NOMO-1 treated with dmso at 0.1 percent for 144 hours (cell line): ENCODE data around the gene TCF4.
A peak's percentile ranks its signal among the peaks of the same experiment; 100 is the strongest.

Experiments
- DNase-seq: peaks from one replicate; lab custom pipeline; 2025; ENCODE audit not compliant: unreplicated experiment; lab: John Stamatoyannopoulos, UW

The TCF4 gene

GRCh38 chr18:55356815-55357214 lies 231.2 kb downstream of the TCF4 start:
- no peak for DNase-seq

DNA sequence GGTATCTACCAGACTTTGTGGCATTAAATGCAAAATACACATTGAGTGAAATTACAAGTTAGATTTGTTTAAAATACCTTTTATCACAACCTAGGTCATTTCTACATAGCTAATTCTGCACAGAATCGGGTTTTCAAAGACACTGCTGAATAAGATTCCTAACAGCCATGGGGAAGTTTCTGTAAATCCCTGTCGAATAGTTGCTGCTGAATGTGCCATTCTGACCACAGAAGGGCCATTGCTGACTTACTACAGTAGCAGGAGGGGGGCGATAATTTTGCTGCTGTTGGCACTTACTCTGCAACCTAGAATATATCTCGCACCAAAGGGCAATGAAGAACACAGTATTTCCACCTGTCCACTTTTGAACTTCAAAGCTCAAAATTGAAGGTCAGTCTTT lies 232.8 kb downstream of the TCF4 start:
- DNase-seq = no peak

DNA sequence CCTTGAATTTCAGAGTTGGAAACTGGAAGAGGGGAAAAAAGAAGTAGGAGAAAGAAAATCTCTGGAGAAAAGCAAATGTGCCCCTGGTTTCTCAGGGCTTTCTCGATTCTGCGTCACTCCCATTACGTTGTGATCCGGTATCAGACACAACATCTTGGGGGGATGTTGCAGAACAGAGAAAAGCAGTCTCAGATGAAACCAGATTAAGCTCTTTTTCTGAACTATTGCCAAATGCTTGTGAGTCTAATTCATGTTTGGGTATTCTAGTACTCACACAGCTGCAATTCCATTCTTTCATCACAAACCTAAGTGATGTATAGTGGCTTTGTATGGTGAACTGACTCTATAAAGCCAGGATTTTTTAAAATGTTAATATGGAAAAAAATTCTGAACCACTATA lies 233.2 kb downstream of the TCF4 start:
- no peak for DNase-seq

DNA sequence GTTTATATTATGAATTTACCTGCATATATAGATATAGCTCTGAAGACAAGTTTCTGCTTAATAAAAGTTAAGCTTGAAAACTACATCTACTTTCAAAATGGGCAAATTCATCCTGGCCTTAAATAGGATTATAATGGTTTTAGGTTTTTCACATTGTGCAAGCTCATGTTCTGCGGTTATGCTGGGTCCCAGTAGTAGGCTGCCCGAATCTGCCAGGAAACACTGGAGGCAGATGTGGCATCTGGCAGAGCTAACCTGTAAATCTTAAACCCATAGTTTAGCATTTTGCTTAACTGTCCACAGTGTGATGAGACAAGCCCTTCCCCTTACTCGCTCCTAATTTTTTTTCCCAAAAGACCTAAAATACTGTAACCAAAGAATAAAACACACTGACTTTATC lies 234.2 kb downstream of the TCF4 start:
- DNase-seq = no peak

DNA sequence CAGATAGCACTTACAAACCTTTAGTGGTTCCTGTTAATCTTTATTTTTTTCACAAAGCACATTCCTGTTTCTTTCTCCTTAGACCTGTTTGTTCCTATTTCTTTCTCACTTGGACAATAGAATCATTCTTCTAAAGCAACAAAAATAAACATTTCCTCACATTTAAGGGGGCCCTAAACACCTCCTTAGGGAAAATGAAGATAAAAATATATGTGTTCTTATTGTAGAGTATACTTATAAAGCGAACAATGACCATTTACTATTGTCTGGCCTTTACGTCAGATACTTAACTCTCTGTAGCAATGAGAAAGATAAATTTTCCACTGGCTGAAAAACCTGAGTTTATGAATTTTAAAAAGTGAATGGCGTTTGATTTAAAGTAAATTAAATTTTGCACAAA lies 234.6 kb downstream of the TCF4 start:
- no peak for DNase-seq

DNA sequence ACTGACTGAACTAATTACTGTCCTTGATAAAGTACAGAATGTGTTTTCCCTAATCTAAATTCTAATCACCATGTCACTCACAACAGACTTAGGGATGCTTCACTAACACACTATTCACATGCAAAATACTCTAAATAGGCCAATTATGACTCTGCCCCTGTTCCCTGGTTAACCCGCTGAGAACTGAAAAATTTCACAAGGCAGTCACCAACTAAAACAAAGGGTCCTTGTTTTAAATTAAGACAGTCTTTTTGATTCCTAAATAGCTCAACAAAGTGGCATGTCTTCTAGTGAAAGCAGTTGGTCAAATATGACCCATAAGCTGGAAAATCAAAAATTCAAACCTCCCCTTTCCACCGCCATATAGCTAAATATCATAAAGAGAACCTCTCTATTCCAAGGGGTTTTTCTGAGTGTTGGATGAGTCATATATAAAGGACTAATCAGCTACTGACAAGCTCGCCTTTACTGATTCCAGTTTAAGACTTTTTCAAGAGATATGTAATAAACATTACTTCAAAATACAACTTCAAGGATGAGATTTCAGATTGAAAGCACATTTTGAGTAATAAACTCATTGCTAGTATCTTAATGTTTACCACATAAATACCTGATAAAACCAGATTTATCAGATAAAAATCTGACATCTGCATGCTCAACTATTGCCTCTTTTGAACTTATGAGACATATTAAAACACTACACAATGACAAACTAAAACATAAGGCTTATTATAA lies 235.8 kb downstream of the TCF4 start:
- DNase-seq = no peak

GRCh38 chr18:55351241-55351691 lies 236.7 kb downstream of the TCF4 start:
- DNase-seq = no peak

DNA sequence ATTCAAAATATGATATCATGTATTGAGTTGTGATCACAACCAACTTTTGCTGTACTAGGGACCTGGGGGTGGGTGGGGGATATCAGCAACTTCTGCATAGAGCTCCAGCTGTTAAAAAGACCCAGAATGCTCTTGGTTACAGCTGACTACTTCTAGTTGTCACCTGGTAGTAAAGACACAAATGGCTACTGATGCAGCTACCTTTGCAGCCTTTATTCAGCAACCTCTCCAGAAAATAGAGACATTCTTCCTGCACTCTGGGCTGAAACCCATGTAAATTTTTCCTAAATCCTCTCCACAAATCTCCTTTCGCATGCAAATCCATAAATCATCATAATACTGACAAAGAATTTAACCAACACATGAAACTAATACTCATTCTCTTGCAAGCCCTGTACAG lies 238.3 kb downstream of the TCF4 start:
- DNase-seq = no peak

DNA sequence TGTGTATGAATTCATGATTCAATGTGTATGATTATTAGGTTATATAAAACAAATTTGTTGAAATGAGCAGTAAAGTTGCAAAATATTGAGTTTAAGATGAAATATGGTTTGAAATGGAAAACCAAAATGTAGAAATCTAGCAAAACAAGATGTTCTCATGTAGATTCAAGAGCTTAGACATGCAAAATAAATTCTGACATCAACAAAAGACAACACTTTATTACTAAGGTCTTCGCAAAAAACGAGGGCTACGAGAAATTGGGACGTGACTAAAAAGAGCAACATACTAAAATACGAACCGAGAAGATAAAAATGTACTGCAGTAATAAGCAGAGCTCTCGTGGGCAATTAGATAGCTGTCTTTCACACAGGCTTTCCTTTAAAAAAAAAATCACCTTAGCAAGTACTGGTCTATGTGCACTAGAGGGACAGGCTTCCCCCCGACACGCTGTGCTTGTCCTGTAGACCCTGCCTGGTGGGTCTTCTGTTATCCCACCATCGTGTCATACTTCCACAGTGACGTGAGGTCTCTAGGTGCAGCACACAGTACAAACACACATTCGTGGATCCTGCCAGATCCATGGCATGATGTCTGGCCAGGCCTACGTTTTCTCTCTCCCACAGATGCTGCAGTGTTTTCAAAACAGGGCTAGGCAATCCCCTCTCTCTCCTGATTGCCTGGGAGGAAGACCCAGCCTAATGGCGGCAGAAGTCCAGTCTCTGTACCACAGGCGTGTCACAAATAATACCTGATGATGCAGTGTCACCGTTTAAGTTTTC lies 240.8 kb downstream of the TCF4 start:
- no peak for DNase-seq

- DNase-seq = no peak
These were observed 241.6 kb downstream of the TCF4 start for GRCh38 chr18:55346387-55346786.

GRCh38 chr18:55345103-55345950 lies 242.7 kb downstream of the TCF4 start:
- no peak for DNase-seq

DNA sequence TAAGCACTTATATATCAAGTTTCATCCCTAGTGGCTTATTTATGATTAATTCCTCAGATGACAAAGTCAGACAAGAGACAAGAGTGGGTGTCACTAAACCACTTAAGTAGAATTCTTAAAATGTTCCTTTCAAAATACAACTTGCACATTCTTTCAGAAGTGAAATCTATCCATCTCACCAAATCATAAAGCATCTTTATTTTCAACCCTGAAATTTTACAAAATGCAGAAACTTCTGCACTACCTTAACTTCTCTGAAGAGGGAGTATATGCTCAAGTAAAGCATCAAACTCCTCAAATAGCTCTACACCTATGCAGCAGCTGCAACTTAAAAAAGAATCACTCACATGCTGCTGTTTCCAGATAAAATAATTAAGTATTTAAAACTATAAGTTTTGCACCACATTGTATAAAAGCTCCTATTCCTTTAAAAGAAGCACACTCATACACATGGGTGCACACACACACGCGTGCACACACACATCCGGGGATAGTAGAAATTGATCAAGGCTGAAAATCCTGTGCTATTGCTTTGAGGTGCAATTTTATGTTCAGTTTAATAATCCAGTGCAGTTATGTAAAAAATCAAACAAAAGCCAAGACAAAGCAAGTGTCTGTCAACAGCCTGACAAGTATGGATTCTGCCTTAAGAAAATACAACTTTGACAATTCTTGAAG lies 244.5 kb downstream of the TCF4 start:
- no peak for DNase-seq

GRCh38 chr18:55340998-55341397 lies 247.0 kb downstream of the TCF4 start:
- no peak for DNase-seq

- no peak for DNase-seq
These were observed 248.0 kb downstream of the TCF4 start for GRCh38 chr18:55339990-55340389.

GRCh38 chr18:55338978-55339650 lies 248.9 kb downstream of the TCF4 start:
- DNase-seq = peak; percentile 4

GRCh38 chr18:55337908-55338521 lies 250.0 kb downstream of the TCF4 start:
- peak; percentile 21 for DNase-seq

- DNase-seq = no peak
These were observed 250.9 kb downstream of the TCF4 start for GRCh38 chr18:55337138-55337537.

GRCh38 chr18:55336438-55337100 lies 251.4 kb downstream of the TCF4 start:
- DNase-seq = no peak

DNA sequence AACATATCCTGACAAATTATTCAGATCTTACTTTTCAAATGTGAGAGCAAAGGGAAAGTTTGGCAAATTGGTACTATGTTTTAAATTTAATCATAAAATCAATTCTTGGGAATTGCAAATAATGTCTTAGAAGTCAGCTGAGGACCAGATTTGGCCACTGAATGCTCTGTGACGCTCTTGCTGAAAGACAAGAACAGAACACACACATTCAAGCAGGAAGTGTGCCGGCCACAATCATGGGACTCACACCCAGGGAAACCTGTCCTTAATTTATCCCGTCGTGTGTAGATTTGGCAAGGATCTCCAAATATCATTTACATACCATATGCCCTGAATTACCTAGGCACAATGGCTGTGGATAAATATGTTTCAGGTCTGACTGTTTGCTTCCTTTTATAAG lies 253.1 kb downstream of the TCF4 start:
- no peak for DNase-seq
